HCT116 (cell line): ENCODE data around the gene ZER1. TPM values are rescaled to one million over a fixed set of nuclear protein-coding genes. Genes with fewer than 3 reads are reported as not detected.

Experiments used
- ATAC-seq: fragments of 200-7000 bp; cut with Tn5 transposase; 2 replicates; pipeline ENCODE4 v1.9.1; 2020; ENCODE audit warnings: mild to moderate bottlenecking, moderate library complexity
- BruUV-seq: library from RNA; stranded (reverse); fragments of 400-500 nt; replicated peaks from 2 replicates; lab custom pipeline; 2021; lab: Mats Ljungman, UMichigan
- CTCF ChIA-PET: fragments of 300-600 bp; sonication (Branson Sonifier 250); formaldehyde crosslinking; loops from one replicate; lab custom pipeline; 2021; ENCODE audit warnings: antibody characterized with exemption; lab: Charles Lee
- POLR2A ChIA-PET: fragments of 300-600, 350-600 bp; sonication (Branson Sonifier 250); formaldehyde crosslinking; loops from one replicate; lab custom pipeline; 2021; ENCODE audit warnings: antibody characterized with exemption; lab: Charles Lee
- RAD21 ChIA-PET, 2 experiments: fragments of 300-600 bp; sonication (Branson Sonifier 250); formaldehyde crosslinking; loops; one replicate each; lab custom pipeline; 2023; ENCODE audit warnings: low total read pairs in 2 of 2; ENCODE audit not compliant: uncharacterized antibody in 2 of 2, unreplicated experiment in 2 of 2, low non-redundant PET in 1 of 2; lab: Charles Lee
- DNase-seq: peaks from one replicate; pipeline ENCODE4 v3.0.0-alpha.2; 2010; ENCODE audit warnings: low read depth, low spot score
- H2AFZ ChIP-seq: fragments of 200-600 bp; shearing (Covaris generic), sonication (generic); 2 replicates; pipeline ENCODE4 v1.6.1; 2017; ENCODE audit warnings: low read depth, mixed run types, mixed read lengths, antibody characterized with exemption, low read length; ENCODE audit not compliant: poor library complexity, severe bottlenecking
- H3K27ac ChIP-seq: 2 replicates; pipeline ENCODE4 v1.5.1; 2012; ENCODE audit warnings: low read depth, low read length
- H3K27me3 ChIP-seq: fragments of 200-600 bp; sonication (generic); 2 replicates; pipeline ENCODE4 v1.6.1; 2016; ENCODE audit warnings: mixed run types, low read length, mixed read lengths; ENCODE audit not compliant: insufficient read depth
- H3K36me3 ChIP-seq, 2 experiments: fragments of 200-500 bp in 1 of 2; fragments of 200-600 bp in 1 of 2; sonication (Bioruptor generic) in 1 of 2; sonication (generic) in 1 of 2; 2 replicates each; pipeline versions ENCODE4 v1.5.1 to v1.6.1; 2014 to 2016; ENCODE audit warnings: low read length in 2 of 2, inconsistent platforms in 1 of 2, mixed read lengths in 1 of 2, mixed run types in 1 of 2; ENCODE audit not compliant: insufficient read depth in 2 of 2, control insufficient read depth in 1 of 2
- H3K4me1 ChIP-seq, 2 experiments: fragments of 200-600 bp in 1 of 2; sonication (generic) in 1 of 2; 2 replicates each; pipeline versions ENCODE4 v1.5.1 to v1.6.1; 2012 to 2017; ENCODE audit warnings: low read length in 2 of 2, inconsistent platforms in 1 of 2, mild to moderate bottlenecking in 1 of 2, mixed read lengths in 1 of 2, mixed run types in 1 of 2, moderate library complexity in 1 of 2; ENCODE audit not compliant: insufficient read depth in 2 of 2, control insufficient read depth in 1 of 2
- H3K4me2 ChIP-seq: fragments of 200-600 bp; sonication (generic); 2 replicates; pipeline ENCODE4 v1.6.1; 2017; ENCODE audit warnings: mixed run types, low read length, mixed read lengths
- H3K4me3 ChIP-seq, 2 experiments: fragments of 200-600 bp in 1 of 2; sonication (generic) in 1 of 2; replicated peaks in 1 of 2; 2 replicates each; pipeline ENCODE4 v1.5.1; 2011 to 2016; ENCODE audit warnings: low read length in 2 of 2, control low read depth in 1 of 2, low read depth in 1 of 2, mild to moderate bottlenecking in 1 of 2, mixed read lengths in 1 of 2, mixed run types in 1 of 2
- H3K79me2 ChIP-seq: fragments of 200-600 bp; sonication (generic); 2 replicates; pipeline ENCODE4 v1.6.1; 2017; ENCODE audit warnings: mild to moderate bottlenecking, mixed run types, low read length, moderate library complexity, mixed read lengths; ENCODE audit not compliant: insufficient read depth
- H3K9ac ChIP-seq: fragments of 200-600 bp; sonication (generic); 2 replicates; pipeline ENCODE4 v1.6.1; 2016; ENCODE audit warnings: low read length, mixed read lengths
- H3K9me2 ChIP-seq: fragments of 200-600 bp; sonication (generic), shearing (Covaris generic); 2 replicates; pipeline ENCODE4 v1.6.1; 2017; ENCODE audit warnings: mixed run types, mild to moderate bottlenecking, moderate library complexity; ENCODE audit not compliant: insufficient read depth
- H3K9me3 ChIP-seq, 2 experiments: fragments of 200-500 bp in 1 of 2; fragments of 200-600 bp in 1 of 2; sonication (Bioruptor generic) in 1 of 2; sonication (generic) in 1 of 2; 2 replicates each; pipeline ENCODE4 v1.6.1; 2014 to 2017; ENCODE audit warnings: low read length in 2 of 2, mixed read lengths in 2 of 2, inconsistent platforms in 1 of 2, low read depth in 1 of 2, mild to moderate bottlenecking in 1 of 2, mixed run types in 1 of 2, moderate library complexity in 1 of 2; ENCODE audit not compliant: control insufficient read depth in 1 of 2, insufficient read depth in 1 of 2
- H4K20me1 ChIP-seq: fragments of 200-600 bp; sonication (generic), shearing (Covaris generic); 2 replicates; pipeline ENCODE4 v1.6.1; 2017; ENCODE audit warnings: mixed run types, mild to moderate bottlenecking, moderate library complexity; ENCODE audit not compliant: insufficient read depth
- ATF3 ChIP-seq: IDR thresholded peaks from 2 replicates; pipeline ENCODE4 v1.6.1; 2012
- CEBPB ChIP-seq: IDR thresholded peaks from 2 replicates; pipeline ENCODE4 v1.6.1; 2012; ENCODE audit warnings: low read depth
- CTCF ChIP-seq, 3 experiments: fragments of 200-600 bp in 1 of 3; sonication (generic) in 1 of 3; IDR thresholded peaks in 2 of 3; conservative IDR thresholded peaks in 1 of 3; 2 replicates each; pipeline ENCODE4 v1.5.1; 2012 to 2017; ENCODE audit warnings: low read depth in 2 of 3, low read length in 2 of 3, antibody characterized with exemption in 1 of 3, borderline replicate concordance in 1 of 3, control low read depth in 1 of 3, mild to moderate bottlenecking in 1 of 3, mixed read lengths in 1 of 3, mixed run types in 1 of 3, moderate library complexity in 1 of 3; ENCODE audit not compliant: insufficient read depth in 1 of 3
- EGR1 ChIP-seq: IDR thresholded peaks from 2 replicates; pipeline ENCODE4 v1.6.1; 2012; ENCODE audit warnings: low read depth
- EZH2phosphoT487 ChIP-seq: fragments of 200-600 bp; IDR thresholded peaks from 2 replicates; pipeline ENCODE4 v1.6.1; 2018; ENCODE audit warnings: antibody characterized with exemption, borderline replicate concordance
- POLR2A ChIP-seq: IDR thresholded peaks from 2 replicates; pipeline ENCODE4 v1.7.0; 2011; ENCODE audit warnings: borderline replicate concordance; ENCODE audit not compliant: insufficient read depth, insufficient read length; ENCODE audit errors: extremely low read depth
- POLR2AphosphoS5 ChIP-seq: IDR thresholded peaks from 2 replicates; pipeline ENCODE4 v1.6.1; 2011; ENCODE audit warnings: mild to moderate bottlenecking, low read depth, low read length, moderate library complexity
- RAD21 ChIP-seq: IDR thresholded peaks from 2 replicates; pipeline ENCODE4 v1.6.1; 2012; ENCODE audit warnings: low read depth, mild to moderate bottlenecking
- REST ChIP-seq: IDR thresholded peaks from 2 replicates; pipeline ENCODE4 v1.6.1; 2012; ENCODE audit warnings: low read depth
- SRF ChIP-seq: IDR thresholded peaks from 2 replicates; pipeline ENCODE4 v1.6.1; 2012; ENCODE audit warnings: low read depth
- TCF7L2 ChIP-seq: IDR thresholded peaks from 2 replicates; pipeline ENCODE4 v1.7.0; 2011; ENCODE audit warnings: borderline replicate concordance, inconsistent platforms; ENCODE audit not compliant: insufficient read depth, insufficient read length; ENCODE audit errors: extremely low read depth
- YY1 ChIP-seq: IDR thresholded peaks from 2 replicates; pipeline ENCODE4 v1.6.1; 2011; ENCODE audit warnings: low read length, low read depth, moderate library complexity, mild to moderate bottlenecking; ENCODE audit not compliant: insufficient replicate concordance; ENCODE audit errors: extremely low read depth
- ZFX ChIP-seq: fragments of 450-650 bp; IDR thresholded peaks from 2 replicates; pipeline ENCODE4 v1.6.1; 2017
- intact Hi-C: fragments of 100-400 bp; cut with micrococcal nuclease; formaldehyde crosslinking; loops from 2 replicates; pipeline ENCODE4 v1.10.0; 2022
- total RNA-seq: library from RNA; stranded (reverse); gene quantifications from one replicate; pipeline ENCODE4 v1.2.1, GENCODE V29; 2021; ENCODE audit not compliant: unreplicated experiment

Gene ZER1
- total RNA-seq, 1 experiment from 2014 or later: 18.0 TPM

GRCh38 chr9:128684325-128685199 lies 87.2 kb downstream of the ZER1 start:
- H3K27ac ChIP-seq: peak overlapping the region; percentile 94
- H2AFZ ChIP-seq: no peak overlapping the region
- intact Hi-C loops: no loop called here
- no peaks in the 10 kb centered on the region for H3K27me3 ChIP-seq
- H3K4me1 ChIP-seq: peaks cover 25 to 44% of the 10 kb centered on the region in 2 experiments
- H3K9ac ChIP-seq: peak overlapping the region; percentile 99
- H3K4me2 ChIP-seq: peak overlapping the region; percentile 83
- TF ChIP-seq ZFX: peak; percentile 42; the same call in 1 of the 2 replicates
- no peak for TF ChIP-seq ATF3
- TF ChIP-seq YY1: peak; percentile 46
- no peak for TF ChIP-seq REST
- TF ChIP-seq RAD21: no peak
- TF ChIP-seq EZH2phosphoT487: no peak
- no peak for TF ChIP-seq SRF
- no peak for TF ChIP-seq CEBPB
- no peak for TF ChIP-seq EGR1
- TF ChIP-seq TCF7L2: peak; percentile 9
- TF ChIP-seq POLR2AphosphoS5: peak; percentile 88
- no peak for TF ChIP-seq CTCF (IDR thresholded peaks at IDR 0.05 in 2 of 3, conservative IDR thresholded peaks at IDR 0.05 in 1 of 3; ENCODE audit: borderline replicate concordance in 1 of 3, insufficient read depth in 1 of 3, low read depth in 2 of 3, low read length in 2 of 3)
- TF ChIP-seq POLR2A: peak; percentile 93
- ChIA-PET POLR2A (interaction anchor here (0.6 to 3.4 kb wide), 16 partner anchors 9 to 204 kb away, joined by 3 to 24 read pairs (median 6); partner anchors contain the start of genes SPOUT1 and ZDHHC12), CTCF (interaction anchor here (1.0 to 2.6 kb wide), 3 partner anchors 12 to 49 kb away, joined by 3 to 14 read pairs (median 9); partner anchors contain the start of gene PKN3), RAD21 (interaction anchor here in 1 of 2 experiments (0.6 kb wide), 1 partner anchor 87 kb away, joined by 4 read pairs; no protein-coding TSS in a partner anchor)
- peaks cover 61% of the 10 kb centered on the region for H3K79me2 ChIP-seq
- H4K20me1 ChIP-seq: no peaks in the 10 kb centered on the region
- no peaks in the 10 kb centered on the region for H3K9me3 ChIP-seq
- H3K9me2 ChIP-seq: no peaks in the 10 kb centered on the region
- DNase-seq: peak; percentile 86
- peak overlapping the region; percentile 96 for H3K4me3 ChIP-seq
- no TSS peak for BruUV-seq
- no peaks in the 10 kb centered on the region for H3K36me3 ChIP-seq
- ATAC-seq: peak; percentile 72
